HG03432 (cell line): ENCODE measurements around the gene DDX31.

Source experiments
- ATAC-seq: cut with Tn5 transposase; IDR thresholded peaks from one replicate; pipeline ENCODE4 v1.9.1; 2021; ENCODE audit warnings: mild to moderate bottlenecking, moderate library complexity; ENCODE audit not compliant: unreplicated experiment

DDX31 gene

DNA sequence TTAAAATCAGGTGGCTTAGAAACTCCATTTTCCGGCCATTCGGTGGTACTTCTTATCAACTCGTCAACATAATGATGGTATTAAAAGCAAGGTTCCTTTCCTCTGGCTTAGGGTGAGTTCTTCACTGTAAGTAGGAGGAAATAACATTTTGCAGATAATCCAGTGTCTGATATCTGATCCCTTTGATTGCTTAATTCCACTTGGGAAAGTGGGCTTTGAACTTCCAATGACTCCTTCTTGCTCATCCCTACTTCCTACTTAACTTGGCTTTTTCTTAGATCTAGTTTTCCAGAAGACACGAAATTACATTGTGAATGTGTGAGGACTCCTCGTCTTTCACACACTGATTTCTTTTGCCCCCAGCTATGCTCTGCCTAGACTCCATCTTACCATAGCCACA is 31.5 kb downstream of the DDX31 start:
- no peak for ATAC-seq

- ATAC-seq, result no peak
Observed at GRCh38 chr9:132637801-132638200, 32.0 kb downstream of the DDX31 start.

DNA sequence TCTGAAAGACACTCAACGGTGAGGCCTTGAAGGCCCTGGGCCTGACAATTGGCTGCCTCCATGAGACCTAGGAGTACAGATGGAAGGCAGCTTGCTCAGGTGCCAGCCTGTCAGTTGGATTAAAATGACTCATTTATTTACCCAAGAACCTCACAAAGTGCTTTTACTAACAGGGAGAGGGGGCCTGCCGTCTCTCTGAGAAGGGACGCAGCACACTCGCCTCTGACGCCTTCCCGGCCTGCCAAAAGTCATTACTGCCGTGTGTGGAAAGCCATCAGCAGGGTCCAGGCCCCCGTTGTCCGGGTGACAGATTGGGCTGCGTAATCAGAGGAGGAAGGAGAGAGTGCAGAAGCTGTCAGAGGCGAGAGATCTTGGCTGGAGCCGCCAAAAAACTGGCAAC is 32.4 kb downstream of the DDX31 start:
- ATAC-seq, result no peak

- ATAC-seq, result no peak
Observed at GRCh38 chr9:132634327-132634726, 35.5 kb downstream of the DDX31 start.

GRCh38 chr9:132632413-132633129 is 37.2 kb downstream of the DDX31 start:
- no peak for ATAC-seq

- ATAC-seq, result no peak
Observed at GRCh38 chr9:132631685-132632084, 38.1 kb downstream of the DDX31 start.

GRCh38 chr9:132631280-132631679 is 38.5 kb downstream of the DDX31 start:
- ATAC-seq, result no peak

DNA sequence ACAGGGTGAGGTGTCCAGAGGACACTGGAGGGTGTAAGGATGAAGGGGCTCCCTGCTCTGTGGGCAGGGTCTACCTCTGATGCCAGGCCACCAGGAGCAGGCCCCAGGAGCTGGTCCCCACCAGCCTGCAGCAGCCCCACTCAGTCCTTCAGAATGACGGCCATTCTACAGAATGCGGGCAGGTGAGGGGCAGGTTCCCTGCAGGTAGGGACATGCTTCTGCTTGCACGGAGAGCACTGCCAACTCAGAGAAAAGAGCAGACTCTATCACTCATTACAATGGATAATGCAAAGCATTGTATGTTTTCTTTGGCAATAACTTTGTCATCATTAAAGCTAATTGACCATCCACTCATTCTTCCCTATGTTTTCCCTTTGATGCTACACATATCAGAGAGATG is 39.0 kb downstream of the DDX31 start:
- ATAC-seq, result no peak

DNA sequence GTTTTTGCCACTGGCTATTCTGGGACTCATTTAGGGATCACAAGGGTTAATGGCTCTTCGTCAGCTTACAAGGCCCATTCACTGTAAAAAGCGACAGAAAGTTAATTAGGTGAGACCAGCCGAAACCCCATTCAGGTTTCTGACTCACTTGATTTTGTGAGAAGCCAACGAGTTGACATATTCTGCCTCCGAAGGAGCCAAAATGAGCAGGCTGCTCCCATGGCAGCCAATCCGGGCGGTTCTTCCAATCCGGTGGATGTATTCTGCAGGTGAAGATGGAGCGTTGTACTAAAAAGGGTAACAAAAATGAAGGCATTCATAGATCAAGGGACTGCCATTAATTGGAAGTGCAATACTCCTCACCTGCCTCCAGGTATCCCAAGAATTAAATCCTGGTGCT is 39.7 kb downstream of the DDX31 start:
- ATAC-seq, result no peak

DNA sequence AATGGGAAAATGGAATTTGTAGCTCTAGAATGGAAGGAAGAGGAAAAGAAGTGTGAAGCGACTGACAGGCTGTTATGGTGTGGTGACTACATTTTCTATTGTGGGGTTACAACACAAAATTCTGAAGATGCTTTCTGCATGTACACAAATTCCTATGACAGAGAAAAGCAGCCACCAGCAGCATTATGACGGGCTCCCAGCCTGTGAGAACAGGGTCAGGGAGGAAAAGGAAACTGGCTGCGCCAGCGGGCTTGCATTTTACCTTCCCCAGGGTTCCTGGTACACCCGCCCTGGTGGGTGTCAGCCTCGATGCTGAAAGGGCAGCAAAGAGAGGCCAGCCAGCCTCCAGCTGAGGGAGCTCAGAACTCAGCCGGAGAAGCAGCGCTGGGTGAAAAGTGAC is 41.0 kb downstream of the DDX31 start:
- no peak for ATAC-seq

DNA sequence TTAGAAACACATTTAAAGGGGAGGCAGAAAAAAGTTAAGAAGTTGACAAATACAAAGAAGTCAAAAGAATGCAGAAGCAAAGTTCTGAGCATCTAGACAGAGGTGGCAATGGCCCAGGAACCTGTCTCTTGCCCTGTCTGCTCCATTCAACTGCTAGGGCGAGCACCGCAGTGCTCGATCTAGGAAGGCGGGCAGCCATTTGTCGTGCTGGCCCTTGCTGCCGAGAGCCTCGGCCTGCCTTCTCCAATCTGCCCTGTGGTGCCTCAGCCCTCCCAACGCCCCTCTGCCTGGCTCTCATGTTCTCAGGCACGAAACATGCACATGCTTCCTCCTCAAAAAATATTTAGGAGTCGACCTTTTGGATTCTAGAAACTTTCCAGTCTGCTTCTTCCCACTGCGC is 42.2 kb downstream of the DDX31 start:
- no peak for ATAC-seq

- ATAC-seq, result no peak
Observed at GRCh38 chr9:132627106-132627505, 42.7 kb downstream of the DDX31 start.

DNA sequence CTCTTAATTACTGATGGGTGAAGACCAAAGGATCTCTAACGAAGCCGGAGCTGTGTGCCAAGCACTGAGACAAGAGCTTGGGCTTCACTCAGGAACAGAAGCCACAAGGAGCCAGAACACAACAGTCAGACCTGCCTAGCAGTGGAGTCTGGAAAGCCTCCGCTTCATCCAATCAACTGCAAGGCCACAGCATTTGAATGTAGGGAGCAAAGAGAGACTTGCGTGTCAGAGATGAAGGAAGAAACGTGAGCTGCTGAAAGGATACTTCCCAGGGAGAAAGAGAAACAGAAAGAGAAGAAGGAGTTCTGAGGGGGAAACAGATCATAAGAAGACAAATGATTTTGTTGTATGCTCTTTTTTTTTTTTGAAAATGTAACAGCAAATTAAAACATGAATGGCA is 43.5 kb downstream of the DDX31 start:
- ATAC-seq, result no peak

DNA sequence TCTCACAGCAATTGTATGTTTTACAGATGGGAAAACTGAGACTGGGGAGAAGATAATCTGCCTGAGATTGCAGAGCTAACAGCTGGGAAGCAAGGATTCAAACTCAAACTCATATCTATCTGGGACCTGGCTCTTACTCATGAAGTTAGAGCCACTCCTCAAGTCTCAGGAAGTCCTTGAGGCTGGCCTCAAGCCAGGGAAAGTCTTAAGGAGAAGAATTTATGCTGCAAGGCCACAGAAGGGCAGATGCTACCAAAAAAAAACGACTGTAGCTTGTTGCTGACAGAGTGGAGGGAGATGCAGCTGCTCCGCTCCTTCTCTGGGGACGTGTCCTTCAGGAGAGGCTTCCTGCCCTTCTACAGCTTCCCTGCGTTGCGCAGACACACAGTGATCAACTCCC is 47.6 kb downstream of the DDX31 start:
- no peak for ATAC-seq

DNA sequence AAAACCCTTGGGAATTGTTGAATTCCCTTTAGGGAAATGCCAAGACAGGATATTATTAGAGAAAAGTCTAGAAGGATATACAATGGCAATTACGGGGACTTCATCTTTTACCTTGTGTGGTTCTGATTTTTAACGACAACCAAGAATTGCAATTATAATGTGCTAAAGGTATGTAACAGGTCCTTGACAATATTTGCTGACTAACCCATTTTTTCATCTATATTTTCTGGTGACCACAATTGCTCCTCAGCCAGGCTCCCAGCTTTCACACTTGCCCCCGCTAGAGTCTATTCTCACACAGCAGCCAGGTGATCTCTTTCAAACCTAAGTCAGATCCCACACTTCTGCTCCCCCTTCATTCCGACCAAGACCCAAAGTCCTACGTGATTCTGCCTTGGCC is 53.1 kb downstream of the DDX31 start:
- ATAC-seq, result no peak

- ATAC-seq, result no peak
Observed at GRCh38 chr9:132615774-132616173, 54.0 kb downstream of the DDX31 start.

- no peak for ATAC-seq
Observed at GRCh38 chr9:132614324-132614723, 55.5 kb downstream of the DDX31 start.

GRCh38 chr9:132610661-132611060 is 59.1 kb downstream of the DDX31 start:
- ATAC-seq, result no peak

- ATAC-seq, result no peak
Observed at GRCh38 chr9:132609829-132610228, 60.0 kb downstream of the DDX31 start.

GRCh38 chr9:132609184-132609583 is 60.6 kb downstream of the DDX31 start:
- no peak for ATAC-seq

DNA sequence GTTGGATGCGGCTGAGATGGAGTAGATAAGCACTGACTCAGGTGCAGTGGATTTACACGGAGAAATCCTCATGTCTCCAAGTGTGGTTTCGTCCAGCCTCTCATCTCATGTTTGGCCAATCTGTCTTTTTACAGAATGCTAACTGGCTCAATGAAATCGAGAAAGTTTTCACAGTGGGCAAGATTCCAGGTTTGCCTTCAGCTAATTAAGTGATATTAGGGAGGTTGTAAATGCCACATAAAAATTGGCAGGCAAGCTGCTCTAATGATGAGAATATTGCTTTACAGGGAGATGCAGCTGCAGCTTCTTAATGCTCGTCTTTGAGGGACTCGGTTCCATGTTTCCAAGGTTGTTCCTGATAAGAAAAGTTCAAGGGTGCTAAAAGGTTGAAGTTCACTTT is 63.7 kb downstream of the DDX31 start:
- no peak for ATAC-seq

GRCh38 chr9:132605387-132605786 is 64.4 kb downstream of the DDX31 start:
- ATAC-seq, result no peak

DNA sequence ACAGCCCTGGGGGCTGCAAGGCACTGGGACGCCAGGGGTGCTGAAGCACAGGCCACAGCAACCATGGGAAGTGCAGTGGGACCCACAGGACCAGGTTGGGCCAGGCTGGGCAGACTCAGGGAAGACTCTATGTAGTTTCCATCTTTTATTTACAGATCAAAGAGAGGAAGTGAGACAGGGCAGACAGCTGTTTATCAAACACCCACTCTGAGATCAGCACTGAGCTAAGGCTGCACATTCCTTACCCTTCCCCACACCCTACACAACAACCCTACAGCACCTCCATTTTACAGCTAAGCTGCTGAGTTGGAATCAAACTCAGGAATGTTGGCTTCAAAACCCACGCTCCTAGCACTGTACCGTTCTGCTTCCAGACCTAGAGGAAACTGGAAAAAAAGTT is 67.6 kb downstream of the DDX31 start:
- ATAC-seq, result no peak
